ENCODE measurements around the gene KIF5C.
"Not testable (repeated sequence)": the region's sequence is repeated elsewhere in the genome, so short reads cannot be mapped to it uniquely, and the experiment has no call there.

The KIF5C gene

GRCh38 chr2:148862478-148862877 is 12.5 kb upstream of the KIF5C start:
- H3K9me3 ChIP-seq (ENCODE audit: control insufficient read depth in 5 of 5, low read length in 5 of 5); H3K4me3 ChIP-seq (ENCODE audit: low read depth in 1 of 5, low read length in 5 of 5); H3K9ac ChIP-seq (ENCODE audit: low read length in 5 of 5); H3K27me3 ChIP-seq (ENCODE audit: control insufficient read depth in 5 of 5, insufficient read depth in 4 of 5, low read length in 5 of 5); H3K36me3 ChIP-seq (ENCODE audit: control insufficient read depth in 5 of 5, insufficient read depth in 5 of 5, low read length in 5 of 5); H3K27ac ChIP-seq (ENCODE audit: low read depth, low read length); H3K4me1 ChIP-seq (ENCODE audit: control insufficient read depth in 5 of 5, insufficient read depth in 5 of 5, low read length in 5 of 5): not testable (repeated sequence)

GRCh38 chr2:148865512-148865911 is 9.5 kb upstream of the KIF5C start:
- Histone ChIP-seq H3K9me3 (ENCODE audit: control insufficient read depth in 5 of 5, low read length in 5 of 5) (no peaks in the 10 kb centered on the region), H3K9ac (ENCODE audit: low read length in 5 of 5) (no peak overlapping the region), H3K27ac (ENCODE audit: low read depth, low read length) (no peak overlapping the region), H3K4me1 (ENCODE audit: control insufficient read depth in 5 of 5, insufficient read depth in 5 of 5, low read length in 5 of 5) (no peaks in the 10 kb centered on the region), H3K27me3 (ENCODE audit: control insufficient read depth in 5 of 5, insufficient read depth in 4 of 5, low read length in 5 of 5) (peaks cover 0 to 5% (median 0%) of the 10 kb centered on the region in 5 donors), H3K36me3 (ENCODE audit: control insufficient read depth in 5 of 5, insufficient read depth in 5 of 5, low read length in 5 of 5) (no peaks in the 10 kb centered on the region), H3K4me3 (ENCODE audit: low read depth in 1 of 5, low read length in 5 of 5) (no peak overlapping the region)

GRCh38 chr2:148866091-148866490 is 8.9 kb upstream of the KIF5C start:
- Histone ChIP-seq H3K9ac (ENCODE audit: low read length in 5 of 5) (no peak overlapping the region), H3K4me1 (ENCODE audit: control insufficient read depth in 5 of 5, insufficient read depth in 5 of 5, low read length in 5 of 5) (no peaks in the 10 kb centered on the region), H3K4me3 (ENCODE audit: low read depth in 1 of 5, low read length in 5 of 5) (no peak overlapping the region), H3K36me3 (ENCODE audit: control insufficient read depth in 5 of 5, insufficient read depth in 5 of 5, low read length in 5 of 5) (no peaks in the 10 kb centered on the region), H3K9me3 (ENCODE audit: control insufficient read depth in 5 of 5, low read length in 5 of 5) (no peaks in the 10 kb centered on the region), H3K27me3 (ENCODE audit: control insufficient read depth in 5 of 5, insufficient read depth in 4 of 5, low read length in 5 of 5) (peaks cover 0 to 5% (median 0%) of the 10 kb centered on the region in 5 donors), H3K27ac (ENCODE audit: low read depth, low read length) (no peak overlapping the region)

GRCh38 chr2:148867079-148867769 is 7.8 kb upstream of the KIF5C start:
- Histone ChIP-seq H3K4me1 (ENCODE audit: control insufficient read depth in 5 of 5, insufficient read depth in 5 of 5, low read length in 5 of 5) (no peaks in the 10 kb centered on the region), H3K27me3 (ENCODE audit: control insufficient read depth in 5 of 5, insufficient read depth in 4 of 5, low read length in 5 of 5) (peaks cover 0 to 5% (median 0%) of the 10 kb centered on the region in 5 donors), H3K9me3 (ENCODE audit: control insufficient read depth in 5 of 5, low read length in 5 of 5) (no peaks in the 10 kb centered on the region), H3K4me3 (ENCODE audit: low read depth in 1 of 5, low read length in 5 of 5) (no peak overlapping the region), H3K27ac (ENCODE audit: low read depth, low read length) (no peak overlapping the region), H3K9ac (ENCODE audit: low read length in 5 of 5) (no peak overlapping the region), H3K36me3 (ENCODE audit: control insufficient read depth in 5 of 5, insufficient read depth in 5 of 5, low read length in 5 of 5) (no peaks in the 10 kb centered on the region)

- H3K36me3 ChIP-seq (ENCODE audit: control insufficient read depth in 5 of 5, insufficient read depth in 5 of 5, low read length in 5 of 5), result no peaks in the 10 kb centered on the region
- H3K27ac ChIP-seq (ENCODE audit: low read depth, low read length), result no peak overlapping the region
- peaks cover 0 to 7% (median 2%) of the 10 kb centered on the region in 5 donors for H3K9me3 ChIP-seq (ENCODE audit: control insufficient read depth in 5 of 5, low read length in 5 of 5)
- no peak overlapping the region for H3K9ac ChIP-seq (ENCODE audit: low read length in 5 of 5)
- H3K27me3 ChIP-seq (ENCODE audit: control insufficient read depth in 5 of 5, insufficient read depth in 4 of 5, low read length in 5 of 5), result peaks cover 12 to 25% (median 19%) of the 10 kb centered on the region in 5 donors
- peak overlapping the region in 3 of 5 donors; percentile 22 to 54 (median 51) for H3K4me3 ChIP-seq (ENCODE audit: low read depth in 1 of 5, low read length in 5 of 5)
- H3K4me1 ChIP-seq (ENCODE audit: control insufficient read depth in 5 of 5, insufficient read depth in 5 of 5, low read length in 5 of 5), result peaks cover 3 to 20% (median 15%) of the 10 kb centered on the region in 5 donors
Measured at GRCh38 chr2:148875387-148876051, 492 bp downstream of the KIF5C start.

- Histone ChIP-seq H3K36me3 (ENCODE audit: control insufficient read depth in 5 of 5, insufficient read depth in 5 of 5, low read length in 5 of 5) (no peaks in the 10 kb centered on the region), H3K4me3 (ENCODE audit: low read depth in 1 of 5, low read length in 5 of 5) (peak overlapping the region in 4 of 5 donors; percentile 22 to 40 (median 33))
Measured at GRCh38 chr2:148876202-148876594, 1.2 kb downstream of the KIF5C start.

GRCh38 chr2:148876595-148877402 is 1.8 kb downstream of the KIF5C start:
- Histone ChIP-seq H3K27me3 (ENCODE audit: control insufficient read depth in 5 of 5, insufficient read depth in 4 of 5, low read length in 5 of 5) (peaks cover 12 to 25% (median 19%) of the 10 kb centered on the region in 5 donors), H3K4me1 (ENCODE audit: control insufficient read depth in 5 of 5, insufficient read depth in 5 of 5, low read length in 5 of 5) (peaks cover 3 to 20% (median 15%) of the 10 kb centered on the region in 5 donors)

More at GRCh38 chr2:148876202-148876594, 1.2 kb downstream of the KIF5C start:
- peaks cover 3 to 20% (median 15%) of the 10 kb centered on the region in 5 donors for H3K4me1 ChIP-seq (ENCODE audit: control insufficient read depth in 5 of 5, insufficient read depth in 5 of 5, low read length in 5 of 5)
- peaks cover 0 to 11% (median 7%) of the 10 kb centered on the region in 5 donors for H3K9me3 ChIP-seq (ENCODE audit: control insufficient read depth in 5 of 5, low read length in 5 of 5)
- no peak overlapping the region for H3K27ac ChIP-seq (ENCODE audit: low read depth, low read length)
- peaks cover 12 to 25% (median 19%) of the 10 kb centered on the region in 5 donors for H3K27me3 ChIP-seq (ENCODE audit: control insufficient read depth in 5 of 5, insufficient read depth in 4 of 5, low read length in 5 of 5)
- peak overlapping the region in 1 of 5 donors; percentile 59 for H3K9ac ChIP-seq (ENCODE audit: low read length in 5 of 5)

GRCh38 chr2:148877403-148877740 is 2.3 kb downstream of the KIF5C start:
- Histone ChIP-seq H3K9ac (ENCODE audit: low read length in 5 of 5) (no peak overlapping the region), H3K4me3 (ENCODE audit: low read depth in 1 of 5, low read length in 5 of 5) (no peak overlapping the region), H3K36me3 (ENCODE audit: control insufficient read depth in 5 of 5, insufficient read depth in 5 of 5, low read length in 5 of 5) (no peaks in the 10 kb centered on the region), H3K9me3 (ENCODE audit: control insufficient read depth in 5 of 5, low read length in 5 of 5) (peaks cover 0 to 11% (median 7%) of the 10 kb centered on the region in 5 donors), H3K4me1 (ENCODE audit: control insufficient read depth in 5 of 5, insufficient read depth in 5 of 5, low read length in 5 of 5) (peaks cover 3 to 20% (median 15%) of the 10 kb centered on the region in 5 donors), H3K27ac (ENCODE audit: low read depth, low read length) (no peak overlapping the region), H3K27me3 (ENCODE audit: control insufficient read depth in 5 of 5, insufficient read depth in 4 of 5, low read length in 5 of 5) (peaks cover 12 to 25% (median 21%) of the 10 kb centered on the region in 5 donors)

More at GRCh38 chr2:148876595-148877402, 1.8 kb downstream of the KIF5C start:
- Histone ChIP-seq H3K4me3 (ENCODE audit: low read depth in 1 of 5, low read length in 5 of 5) (peak overlapping the region in 3 of 5 donors; percentile 7 to 27 (median 26)), H3K9me3 (ENCODE audit: control insufficient read depth in 5 of 5, low read length in 5 of 5) (peaks cover 0 to 11% (median 7%) of the 10 kb centered on the region in 5 donors), H3K27ac (ENCODE audit: low read depth, low read length) (no peak overlapping the region), H3K9ac (ENCODE audit: low read length in 5 of 5) (no peak overlapping the region), H3K36me3 (ENCODE audit: control insufficient read depth in 5 of 5, insufficient read depth in 5 of 5, low read length in 5 of 5) (no peaks in the 10 kb centered on the region)

- Histone ChIP-seq H3K4me3 (ENCODE audit: low read depth in 1 of 5, low read length in 5 of 5) (no peak overlapping the region), H3K27ac (ENCODE audit: low read depth, low read length) (no peak overlapping the region), H3K9me3 (ENCODE audit: control insufficient read depth in 5 of 5, low read length in 5 of 5) (peaks cover 0 to 11% (median 7%) of the 10 kb centered on the region in 5 donors), H3K27me3 (ENCODE audit: control insufficient read depth in 5 of 5, insufficient read depth in 4 of 5, low read length in 5 of 5) (peaks cover 10 to 16% (median 13%) of the 10 kb centered on the region in 5 donors), H3K4me1 (ENCODE audit: control insufficient read depth in 5 of 5, insufficient read depth in 5 of 5, low read length in 5 of 5) (peaks cover 3 to 13% (median 12%) of the 10 kb centered on the region in 5 donors), H3K36me3 (ENCODE audit: control insufficient read depth in 5 of 5, insufficient read depth in 5 of 5, low read length in 5 of 5) (no peaks in the 10 kb centered on the region), H3K9ac (ENCODE audit: low read length in 5 of 5) (no peak overlapping the region)
Measured at GRCh38 chr2:148880636-148881035, 5.6 kb downstream of the KIF5C start.

Data from subcutaneous abdominal adipose tissue (tissue), 5 donors.